PC-3 (cell line): ENCODE results near the gene FERD3L. TPM values are rescaled to one million over a fixed set of nuclear protein-coding genes. Genes with fewer than 3 reads are reported as not detected.

Experiments used
- ATAC-seq: fragments of 200-7000 bp; cut with Tn5 transposase; 2 replicates; pipeline ENCODE4 v1.9.1; 2020; ENCODE audit warnings: mild to moderate bottlenecking, moderate library complexity
- BruUV-seq: library from RNA; stranded (reverse); fragments of 400-500 nt; replicated peaks from 2 replicates; lab custom pipeline; 2021; lab: Mats Ljungman, UMichigan
- CTCF ChIA-PET: fragments of 300-600 bp; sonication (Branson Sonifier 250); formaldehyde crosslinking; loops from one replicate; lab custom pipeline; 2022; ENCODE audit warnings: antibody characterized with exemption; lab: Charles Lee
- POLR2A ChIA-PET: fragments of 300-600 bp; sonication (Branson Sonifier 250); formaldehyde crosslinking; loops from one replicate; lab custom pipeline; 2022; ENCODE audit warnings: antibody characterized with exemption; ENCODE audit not compliant: unreplicated experiment; lab: Charles Lee
- DNase-seq: peaks from one replicate; pipeline ENCODE4 v3.0.0-alpha.2; 2015
- H2AFZ ChIP-seq: fragments of 300-600 bp; sonication (generic); 2 replicates; pipeline ENCODE4 v1.6.0; 2016; ENCODE audit warnings: antibody characterized with exemption, low read length
- H3F3A ChIP-seq: fragments of 300-600 bp; sonication (generic); one replicate; pipeline ENCODE4 v1.6.0; 2017; ENCODE audit warnings: antibody characterized with exemption, low read length, control low read depth, mild to moderate bottlenecking; ENCODE audit not compliant: unreplicated experiment
- H3K27ac ChIP-seq: fragments of 300-600 bp; sonication (generic); 2 replicates; pipeline ENCODE4 v1.5.1; 2016; ENCODE audit warnings: mild to moderate bottlenecking, low read length
- H3K27me3 ChIP-seq: fragments of 300-600 bp; sonication (generic); 2 replicates; pipeline ENCODE4 v1.6.1; 2016; ENCODE audit warnings: low read length, mixed read lengths
- H3K36me3 ChIP-seq: fragments of 300-600 bp; sonication (generic); 2 replicates; pipeline ENCODE4 v1.6.1; 2016; ENCODE audit warnings: low read depth, mixed run types, low read length, mixed read lengths
- H3K4me1 ChIP-seq: fragments of 300-600 bp; sonication (generic); 2 replicates; pipeline ENCODE4 v1.5.1; 2016; ENCODE audit warnings: low read length; ENCODE audit not compliant: insufficient read depth
- H3K4me2 ChIP-seq: fragments of 300-600 bp; sonication (generic); 2 replicates; pipeline ENCODE4 v1.6.0; 2016; ENCODE audit warnings: low read length
- H3K4me3 ChIP-seq: fragments of 300-600 bp; sonication (generic); 2 replicates; pipeline ENCODE4 v1.5.1; 2016; ENCODE audit warnings: mild to moderate bottlenecking, low read length, mixed read lengths
- H3K79me2 ChIP-seq: fragments of 300-600 bp; sonication (generic); 2 replicates; pipeline ENCODE4 v1.6.1; 2017; ENCODE audit warnings: low read length, mixed read lengths
- H3K9ac ChIP-seq: fragments of 300-600 bp; sonication (generic); 2 replicates; pipeline ENCODE4 v1.6.0; 2016; ENCODE audit warnings: mild to moderate bottlenecking, low read length
- H3K9me2 ChIP-seq: fragments of 300-600 bp; sonication (generic); replicated peaks from 2 replicates; pipeline ENCODE4 v1.6.1; 2016; ENCODE audit warnings: mixed run types, low read length, mixed read lengths
- H3K9me3 ChIP-seq: fragments of 300-600 bp; sonication (generic); 2 replicates; pipeline ENCODE4 v1.6.1; 2016; ENCODE audit warnings: low read length, mixed read lengths
- H4K20me1 ChIP-seq: fragments of 300-600 bp; sonication (generic); 2 replicates; pipeline ENCODE4 v1.6.1; 2016; ENCODE audit warnings: low read length, mixed read lengths
- CTCF ChIP-seq: fragments of 300-600 bp; sonication (generic); conservative IDR thresholded peaks from 2 replicates; pipeline ENCODE4 v1.5.1; 2017; ENCODE audit warnings: antibody characterized with exemption, low read depth, mild to moderate bottlenecking, low read length
- EZH2 ChIP-seq: fragments of 300-600 bp; sonication (generic); IDR thresholded peaks from one replicate; pipeline ENCODE4 v1.6.1; 2017; ENCODE audit warnings: antibody characterized with exemption, mild to moderate bottlenecking, low read length; ENCODE audit not compliant: unreplicated experiment
- EZH2phosphoT487 ChIP-seq: fragments of 300-600 bp; sonication (generic); IDR thresholded peaks from 2 replicates; pipeline ENCODE4 v1.6.1; 2018; ENCODE audit warnings: mild to moderate bottlenecking, antibody characterized with exemption, low read length, borderline replicate concordance
- intact Hi-C: fragments of 100-400 bp; cut with micrococcal nuclease; formaldehyde crosslinking; loops from 2 replicates; pipeline ENCODE4 v1.9.0; 2023
- total RNA-seq: library from RNA; depleted of rRNA; stranded (reverse); fragments of >200 nt; gene quantifications from 2 replicates; pipeline ENCODE4 v1.2.3, GENCODE V29; 2014; rRNA removed

The FERD3L gene
- total RNA-seq, 1 experiment from 2014 or later: not detected

GRCh38 chr7:19097165-19098055 lies 47.8 kb downstream of the FERD3L start:
- Histone ChIP-seq H3K4me1 (peaks cover 8% of the 10 kb centered on the region), H3F3A (no peaks in the 10 kb centered on the region), H3K9ac (no peak overlapping the region), H3K36me3 (no peaks in the 10 kb centered on the region), H3K27ac (no peak overlapping the region), H3K79me2 (no peaks in the 10 kb centered on the region), H3K9me2 (no peaks in the 10 kb centered on the region), H4K20me1 (no peaks in the 10 kb centered on the region), H3K9me3 (no peaks in the 10 kb centered on the region), H3K4me3 (no peak overlapping the region), H3K4me2 (no peak overlapping the region), H3K27me3 (no peaks in the 10 kb centered on the region), H2AFZ (no peak overlapping the region)
- intact Hi-C loops: loop anchor here (5.0 kb wide), 1 partner anchor 745 kb away; no protein-coding TSS in a partner anchor
- ATAC-seq (no peak), DNase-seq (no peak)
- TF ChIP-seq EZH2phosphoT487 (no peak), CTCF (no peak), EZH2 (no peak)
- ChIA-PET CTCF (no interaction called here), POLR2A (no interaction called here)
- no TSS peak for BruUV-seq

GRCh38 chr7:19095353-19095860 lies 49.8 kb downstream of the FERD3L start:
- intact Hi-C loops: loop anchor here (5.0 kb wide), 1 partner anchor 743 kb away; no protein-coding TSS in a partner anchor
- no peak overlapping the region for H3K9ac ChIP-seq
- peak; percentile 48 for ATAC-seq
- no TSS peak for BruUV-seq
- no peak overlapping the region for H2AFZ ChIP-seq
- no peaks in the 10 kb centered on the region for H4K20me1 ChIP-seq
- TF ChIP-seq CTCF (no peak), EZH2 (no peak)
- CTCF ChIA-PET: no interaction called here
- no peaks in the 10 kb centered on the region for H3K36me3 ChIP-seq
- no peak overlapping the region for H3K27ac ChIP-seq
- no peaks in the 10 kb centered on the region for H3F3A ChIP-seq
- no peaks in the 10 kb centered on the region for H3K9me3 ChIP-seq
- DNase-seq: no peak
- no peak overlapping the region for H3K4me3 ChIP-seq
- no peaks in the 10 kb centered on the region for H3K79me2 ChIP-seq
- POLR2A ChIA-PET: interaction anchor here (0.5 kb wide), 1 partner anchor 1513 kb away, joined by 3 read pairs; no protein-coding TSS in a partner anchor
- H3K9me2 ChIP-seq: no peaks in the 10 kb centered on the region
- peaks cover 7% of the 10 kb centered on the region for H3K4me1 ChIP-seq
- no peaks in the 10 kb centered on the region for H3K27me3 ChIP-seq
- no peak overlapping the region for H3K4me2 ChIP-seq

Other genes with a start within 250 kb of the FERD3L start
- gene TWIST1, start 27.8 kb downstream of the FERD3L start, total RNA-seq: 15.7 and 22.3 TPM in 2 replicates